HL-60 (cell line): Measurements from ENCODE around the gene ABCA2.
A peak's percentile ranks its signal among the peaks of the same experiment; 100 is the strongest.

ENCODE experiments used
- DNase-seq, 2 experiments: peaks; one replicate each; pipeline ENCODE4 v3.0.0-alpha.2; 2010 to 2020; ENCODE audit warnings: low read depth in 1 of 2, low spot score in 1 of 2
- H3K27ac ChIP-seq: fragments of 250-450 bp; sonication (Bioruptor Pico); replicated peaks from 2 replicates; pipeline ENCODE4 v1.5.1; 2020; ENCODE audit warnings: mild to moderate bottlenecking, moderate library complexity
- H3K27me3 ChIP-seq: fragments of 250-450 bp; sonication (Bioruptor Pico); 2 replicates; pipeline ENCODE4 v1.5.1; 2021; ENCODE audit warnings: mild to moderate bottlenecking, moderate library complexity; ENCODE audit not compliant: insufficient read depth, poor library complexity, severe bottlenecking
- H3K4me3 ChIP-seq: replicated peaks from 2 replicates; pipeline ENCODE4 v1.5.1; 2011; ENCODE audit warnings: mild to moderate bottlenecking, control low read depth, low read length; ENCODE audit not compliant: insufficient read depth
- GABPA ChIP-seq: IDR thresholded peaks from 2 replicates; pipeline ENCODE4 v1.6.1; 2012; ENCODE audit warnings: low read depth
- POLR2AphosphoS5 ChIP-seq: IDR thresholded peaks from 2 replicates; pipeline ENCODE4 v1.6.1; 2012; ENCODE audit warnings: low read depth
- REST ChIP-seq: IDR thresholded peaks from 2 replicates; pipeline ENCODE4 v1.6.1; 2012; ENCODE audit warnings: low read depth; ENCODE audit not compliant: insufficient replicate concordance
- SPI1 ChIP-seq: IDR thresholded peaks from 2 replicates; pipeline ENCODE4 v1.6.1; 2012; ENCODE audit warnings: low read depth, mild to moderate bottlenecking, borderline replicate concordance
- TF ChIP-seq, protein P1 (sequence below): IDR thresholded peaks from one replicate; pipeline ENCODE4 v1.5.1; 2011; ENCODE audit warnings: low read length, control low read depth, inconsistent platforms; ENCODE audit not compliant: insufficient read depth

ABCA2 gene

DNA sequence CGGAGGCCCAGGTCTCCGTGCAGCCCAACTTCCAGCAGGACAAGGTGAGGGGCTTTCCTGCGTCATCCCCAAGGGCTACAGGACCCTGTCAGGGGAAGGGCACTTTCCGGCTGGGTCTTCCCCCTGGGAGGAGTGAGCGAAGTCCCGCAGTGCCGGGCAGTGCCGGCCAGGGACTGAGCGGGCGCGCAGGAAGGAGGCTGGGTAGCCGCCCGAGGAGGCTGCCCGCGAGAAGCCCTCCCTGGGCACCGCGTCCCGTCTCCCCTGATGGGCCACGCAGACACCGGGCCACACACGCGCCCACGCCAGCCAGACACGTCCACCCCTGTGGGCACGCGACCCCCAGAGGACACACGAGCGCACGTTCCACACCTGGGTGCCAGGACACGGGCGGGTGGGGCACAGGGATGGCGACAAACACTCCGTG is 50.4 kb downstream of the ABCA2 start:
- H3K27me3 ChIP-seq: no peaks in the 10 kb centered on the region
- H3K27ac ChIP-seq: no peak overlapping the region
- TF ChIP-seq POLR2AphosphoS5: no peak
- TF ChIP-seq, protein P1, sequence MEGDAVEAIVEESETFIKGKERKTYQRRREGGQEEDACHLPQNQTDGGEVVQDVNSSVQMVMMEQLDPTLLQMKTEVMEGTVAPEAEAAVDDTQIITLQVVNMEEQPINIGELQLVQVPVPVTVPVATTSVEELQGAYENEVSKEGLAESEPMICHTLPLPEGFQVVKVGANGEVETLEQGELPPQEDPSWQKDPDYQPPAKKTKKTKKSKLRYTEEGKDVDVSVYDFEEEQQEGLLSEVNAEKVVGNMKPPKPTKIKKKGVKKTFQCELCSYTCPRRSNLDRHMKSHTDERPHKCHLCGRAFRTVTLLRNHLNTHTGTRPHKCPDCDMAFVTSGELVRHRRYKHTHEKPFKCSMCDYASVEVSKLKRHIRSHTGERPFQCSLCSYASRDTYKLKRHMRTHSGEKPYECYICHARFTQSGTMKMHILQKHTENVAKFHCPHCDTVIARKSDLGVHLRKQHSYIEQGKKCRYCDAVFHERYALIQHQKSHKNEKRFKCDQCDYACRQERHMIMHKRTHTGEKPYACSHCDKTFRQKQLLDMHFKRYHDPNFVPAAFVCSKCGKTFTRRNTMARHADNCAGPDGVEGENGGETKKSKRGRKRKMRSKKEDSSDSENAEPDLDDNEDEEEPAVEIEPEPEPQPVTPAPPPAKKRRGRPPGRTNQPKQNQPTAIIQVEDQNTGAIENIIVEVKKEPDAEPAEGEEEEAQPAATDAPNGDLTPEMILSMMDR: no peak
- no peak for TF ChIP-seq GABPA
- no peak for TF ChIP-seq REST
- TF ChIP-seq SPI1: no peak
- no peak for DNase-seq
- no peak overlapping the region for H3K4me3 ChIP-seq

GRCh38 chr9:136977223-136977622 is 50.8 kb downstream of the ABCA2 start, which contains the start of gene PTGDS:
Gene PTGDS, plus strand, starts transcription at chr9:136977504. Its CDS starts 75 bp downstream, at chr9:136977579.
- H3K27ac ChIP-seq: no peak within 1 kb of the TSS
- H3K27me3 ChIP-seq: no peaks in the 10 kb centered on the region
- no peak for DNase-seq
- no peak within 1 kb of the TSS for H3K4me3 ChIP-seq
- TF ChIP-seq POLR2AphosphoS5 (no peak), GABPA (no peak), REST (no peak), SPI1 (no peak)
- TF ChIP-seq, protein P1: no peak

GRCh38 chr9:136975644-136976043 is 52.4 kb downstream of the ABCA2 start:
- peak in 1 of 2 experiments; percentile 30 for DNase-seq
- H3K27ac ChIP-seq: no peak overlapping the region
- TF ChIP-seq SPI1: no peak
- TF ChIP-seq, protein P1: peak; percentile 7
- H3K4me3 ChIP-seq: no peak overlapping the region
- H3K27me3 ChIP-seq: no peaks in the 10 kb centered on the region
